ENCODE data around the gene DNMBP.
"Not testable (repeated sequence)": the region's sequence is repeated elsewhere in the genome, so short reads cannot be mapped to it uniquely, and the experiment has no call there.

DNMBP gene

DNA sequence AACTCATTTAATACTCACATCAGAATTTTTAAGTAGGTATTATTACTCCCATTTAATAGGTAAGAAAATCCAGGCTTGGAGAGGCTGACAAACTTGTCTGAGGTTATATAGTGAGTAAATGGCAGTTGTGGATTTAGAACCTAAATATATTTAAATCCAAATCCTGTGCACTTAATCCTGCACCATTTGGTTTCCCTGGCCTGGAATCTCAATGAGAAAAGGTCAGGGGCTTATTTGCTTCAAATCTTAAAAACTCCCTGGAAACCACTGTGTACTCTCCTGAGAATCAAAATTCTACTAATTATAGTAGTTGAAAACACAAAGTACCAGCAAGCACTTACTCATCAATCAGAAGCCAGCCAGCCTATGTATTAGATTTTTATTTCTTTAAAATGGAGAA, 97.7 kb downstream of the DNMBP start:
- no peak for DNase-seq

DNA sequence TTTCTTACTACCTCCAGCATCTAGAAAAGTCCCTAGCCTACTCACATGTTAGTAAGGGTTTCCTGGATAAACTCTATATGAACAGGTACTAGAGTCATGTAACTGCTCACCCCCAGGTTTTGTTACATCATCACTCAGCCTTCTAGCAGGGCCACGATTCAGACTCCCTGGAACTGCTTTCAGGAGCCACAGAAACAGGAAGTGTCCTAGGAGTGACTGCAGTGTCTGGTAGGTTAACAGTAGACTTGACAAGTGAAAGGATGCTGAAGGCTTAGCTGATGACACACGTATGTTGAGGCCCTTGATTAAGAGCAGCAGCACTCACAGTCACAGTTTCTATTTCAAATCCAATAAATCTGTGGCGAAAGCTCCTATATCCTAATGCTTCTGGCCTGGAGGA, 101.2 kb downstream of the DNMBP start:
- DNase-seq = no peak

DNA sequence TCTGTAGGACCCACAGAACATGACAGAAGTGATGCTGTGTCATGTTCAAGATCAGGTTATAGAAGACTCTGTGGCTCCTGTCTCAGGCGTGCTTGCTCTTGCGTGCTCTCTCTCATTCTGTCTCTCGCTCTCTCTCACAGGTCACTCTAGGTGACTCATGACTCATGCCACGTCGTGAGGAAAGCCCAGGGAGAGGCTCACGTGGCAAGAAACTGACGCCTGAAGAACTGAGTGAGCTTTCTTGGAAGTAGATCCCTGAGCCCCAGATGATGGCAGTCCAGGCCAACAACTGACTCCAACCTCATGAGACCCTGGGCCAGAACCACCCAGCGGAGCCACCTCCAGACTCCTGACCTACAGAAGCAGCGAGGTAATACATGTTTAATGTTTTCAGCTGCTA, 103.3 kb downstream of the DNMBP start:
- no peak for DNase-seq

DNA sequence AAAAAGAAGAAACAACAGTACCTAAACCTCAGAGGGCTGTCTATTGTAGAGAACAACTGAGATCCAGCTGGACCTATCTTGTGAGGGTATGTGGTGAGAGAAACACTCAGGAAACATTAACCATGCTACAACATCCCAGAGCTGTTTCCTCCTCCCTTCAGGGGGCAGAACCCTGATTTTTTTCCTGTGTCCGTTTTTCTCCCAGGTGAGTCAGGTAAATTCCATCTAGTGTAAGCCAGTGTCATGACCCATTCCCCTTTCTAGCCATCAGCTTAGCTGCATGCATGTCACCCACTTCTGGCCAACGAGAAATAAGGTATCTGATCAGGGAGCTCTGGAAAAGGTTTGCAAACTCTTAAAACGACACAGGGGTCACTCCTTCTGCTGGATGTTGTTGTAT, 103.8 kb downstream of the DNMBP start:
- DNase-seq = no peak

DNA sequence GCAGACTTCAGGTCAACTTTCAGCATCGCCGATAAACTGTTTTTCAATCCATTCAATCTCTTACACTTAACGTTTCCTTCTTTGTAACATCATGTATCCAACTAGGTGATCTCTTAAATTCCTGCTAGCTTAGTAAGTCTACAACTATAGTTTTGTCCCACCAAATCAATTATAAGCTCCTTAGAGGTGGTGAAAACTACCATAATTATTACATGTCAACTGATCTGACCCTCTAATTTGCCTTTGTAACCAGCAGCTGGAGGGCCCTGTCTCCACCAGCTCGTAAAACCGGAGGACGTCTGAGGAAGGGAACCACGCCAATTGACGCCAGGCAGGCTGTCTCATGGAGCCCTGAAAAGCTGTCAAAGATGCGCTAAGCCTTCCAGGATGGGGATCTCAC, 113.9 kb downstream of the DNMBP start:
- DNase-seq = no peak

DNA sequence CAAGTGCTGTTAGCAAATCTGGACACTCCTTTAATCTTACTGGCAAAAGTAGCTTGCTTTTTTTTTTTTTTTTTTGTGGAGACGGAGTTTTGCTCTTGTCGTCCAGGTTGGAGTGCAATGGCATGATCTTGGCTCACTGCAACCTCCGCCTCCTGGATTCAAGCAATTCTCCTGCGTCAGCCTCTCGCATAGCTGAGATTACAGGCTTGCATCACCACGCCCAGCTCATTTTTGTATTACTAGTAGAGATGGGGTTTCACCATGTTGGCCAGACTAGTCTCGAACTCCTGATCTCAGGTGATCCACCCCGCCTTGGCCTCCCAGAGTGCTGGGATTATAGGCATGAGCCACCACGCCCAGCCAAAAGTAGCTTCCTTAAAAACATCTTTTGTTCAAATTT, 114.7 kb downstream of the DNMBP start:
- not testable (repeated sequence) for DNase-seq

DNA sequence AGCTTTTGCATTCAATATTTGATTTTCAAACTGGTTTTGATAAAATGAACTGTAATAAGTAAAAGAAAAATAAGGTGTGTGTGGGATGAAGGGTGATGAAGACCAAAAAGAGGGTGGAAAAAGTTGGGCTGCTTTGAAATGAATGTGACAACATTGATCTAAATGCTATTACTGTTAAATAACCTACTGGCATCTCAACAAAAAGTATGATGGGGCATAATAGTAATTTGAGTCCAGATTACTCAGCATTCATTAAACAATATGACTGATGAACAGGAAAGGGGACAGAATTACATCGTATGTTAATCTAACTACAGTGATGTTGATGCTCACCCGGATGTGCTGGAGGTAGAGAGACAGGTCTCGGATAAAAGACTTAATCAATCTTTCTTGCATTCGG, 115.1 kb downstream of the DNMBP start:
- DNase-seq = no peak

DNA sequence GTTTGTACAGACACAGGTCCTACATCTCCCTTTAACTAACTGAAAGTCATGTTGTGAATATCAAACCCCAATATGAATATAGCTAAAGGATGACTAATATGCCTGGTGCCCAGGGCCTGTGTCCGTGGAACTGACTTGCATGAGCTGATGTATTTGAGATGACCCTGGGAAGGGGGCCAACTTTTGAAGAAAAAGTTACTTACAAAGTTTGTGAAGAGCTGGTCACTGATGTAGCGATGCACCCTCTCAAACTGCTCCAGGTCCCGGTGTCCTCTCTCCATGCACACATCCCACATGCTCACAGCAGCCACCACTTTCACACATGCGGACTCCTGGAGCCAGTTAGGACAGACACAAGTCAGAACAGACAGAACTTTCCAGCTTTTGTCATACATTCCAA, 121.1 kb downstream of the DNMBP start:
- no peak for DNase-seq

DNA sequence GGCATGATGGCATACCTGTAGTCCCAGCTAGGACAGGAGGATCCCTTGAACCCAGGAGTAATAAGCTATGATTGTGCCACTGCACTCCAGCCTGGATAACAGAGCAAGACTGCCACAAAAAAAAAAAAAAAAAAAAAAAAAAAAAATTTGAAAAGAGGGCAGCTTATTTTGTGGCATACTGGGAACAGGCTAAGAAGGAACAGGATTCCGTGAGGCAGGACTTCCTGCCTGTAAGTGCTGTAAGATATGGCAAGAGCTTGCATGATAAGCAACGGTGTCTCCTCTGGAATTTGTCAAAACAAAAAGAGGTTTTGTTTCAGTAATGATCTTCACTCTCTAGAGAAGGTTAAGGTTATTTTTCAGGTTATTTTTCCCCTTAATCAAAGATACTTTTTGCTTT, 126.2 kb downstream of the DNMBP start:
- no peak for DNase-seq

DNA sequence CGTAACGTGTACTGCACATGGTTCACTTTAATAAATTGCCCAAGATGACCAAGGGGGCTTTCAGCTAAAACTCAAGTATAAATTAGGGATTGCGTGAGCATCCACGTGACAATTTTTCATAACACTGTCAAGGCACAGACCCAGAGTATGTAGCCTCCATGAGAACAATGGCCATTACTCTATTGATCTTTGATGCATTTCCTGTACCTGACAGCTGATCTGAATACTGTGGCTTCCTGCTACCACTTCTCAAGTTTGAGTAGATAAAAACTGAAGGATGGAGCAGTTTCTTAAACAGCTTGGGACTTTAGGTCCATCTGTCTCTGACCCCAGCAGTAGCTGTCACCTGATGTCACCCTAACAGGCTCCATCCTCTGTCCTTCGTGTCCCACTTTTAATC, 128.4 kb downstream of the DNMBP start:
- DNase-seq = no peak

DNA sequence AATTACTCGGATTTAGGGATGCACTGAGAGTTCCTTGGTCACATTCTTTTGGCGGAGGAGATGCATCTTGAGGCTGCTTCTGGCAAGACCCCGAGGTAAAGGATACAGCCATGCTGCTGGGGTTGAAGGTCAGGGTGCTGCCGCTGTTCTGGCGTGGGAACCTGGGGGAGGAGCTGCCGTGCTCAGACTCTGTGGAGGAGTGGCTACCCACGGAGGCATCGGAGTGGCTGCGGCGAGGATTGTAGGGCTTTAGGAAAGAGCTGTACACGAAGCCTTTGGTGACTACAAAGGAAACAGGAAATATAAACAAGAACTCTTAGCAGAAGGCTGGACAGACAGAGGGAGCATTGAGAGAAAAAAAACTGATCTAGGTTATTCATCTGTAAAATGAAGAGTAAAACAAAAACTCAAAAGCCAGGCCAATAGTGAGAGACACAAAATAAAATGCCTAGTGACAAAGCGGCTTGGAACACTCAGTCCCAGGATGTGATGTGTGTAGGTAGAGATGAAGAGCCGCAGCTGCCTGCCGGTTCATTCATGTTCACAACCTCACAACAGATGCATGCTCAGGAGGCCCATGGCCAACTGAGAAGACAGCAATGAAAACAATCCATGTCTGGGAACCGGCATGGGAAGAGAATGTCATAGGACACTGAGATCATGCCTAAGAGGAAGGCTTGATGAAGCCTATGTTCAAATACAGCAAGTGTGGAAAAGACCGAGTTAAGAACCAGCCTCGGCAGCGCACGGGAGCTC, 129.5 kb downstream of the DNMBP start:
- DNase-seq = no peak

DNA sequence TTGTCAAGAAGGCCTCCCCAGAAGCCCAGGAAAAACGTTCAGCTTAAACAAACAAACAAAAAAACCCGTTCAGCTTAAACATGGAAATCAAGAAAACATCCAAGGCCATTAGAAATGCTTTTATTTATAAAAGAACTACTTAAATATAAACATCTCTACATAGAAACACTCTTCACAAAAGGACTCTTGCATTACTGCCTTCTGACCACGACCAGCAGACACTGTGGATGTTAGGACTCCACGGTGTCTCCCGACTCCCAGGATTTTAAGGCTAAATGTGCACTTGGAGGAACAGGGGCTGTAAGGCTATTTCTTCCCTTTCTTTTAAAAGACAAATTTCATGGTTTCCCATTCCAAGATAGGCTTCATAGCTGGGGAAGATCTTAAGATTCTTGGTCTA, 134.3 kb downstream of the DNMBP start:
- no peak for DNase-seq

DNA sequence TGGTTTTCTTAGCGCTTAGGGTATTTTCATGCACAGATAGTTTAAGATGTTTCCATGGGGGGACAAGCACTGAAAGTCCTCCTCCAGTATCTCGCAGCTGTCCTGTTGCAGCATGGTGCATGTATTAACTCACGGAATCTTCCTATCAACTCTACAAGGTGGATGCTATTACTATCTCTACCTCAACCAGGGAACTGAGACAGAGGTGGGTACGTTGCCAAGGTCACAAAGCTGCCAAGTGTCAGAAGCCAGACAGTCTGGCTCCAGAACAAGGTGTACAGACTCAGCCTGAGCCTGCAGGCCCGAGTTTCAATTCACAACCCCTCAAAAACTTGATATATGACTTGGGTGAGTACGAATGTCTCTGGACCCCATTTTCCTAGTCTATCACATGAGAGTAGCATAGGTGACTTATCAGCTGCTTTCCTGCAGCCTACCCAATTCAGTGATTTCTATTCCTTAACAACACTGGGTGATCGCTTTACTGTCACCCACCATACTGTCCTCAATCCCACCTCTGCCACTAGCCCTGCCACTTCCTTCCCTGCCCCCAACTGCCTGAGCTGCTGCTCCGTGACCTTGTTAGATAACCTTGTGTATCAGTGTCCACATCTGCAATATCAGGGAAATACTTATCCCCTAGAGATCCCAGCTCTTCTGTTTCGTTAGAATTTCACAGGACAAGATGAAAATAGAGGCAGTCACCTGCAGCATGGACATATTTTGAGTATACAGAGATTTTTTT, 135.2 kb downstream of the DNMBP start:
- no peak for DNase-seq

DNA sequence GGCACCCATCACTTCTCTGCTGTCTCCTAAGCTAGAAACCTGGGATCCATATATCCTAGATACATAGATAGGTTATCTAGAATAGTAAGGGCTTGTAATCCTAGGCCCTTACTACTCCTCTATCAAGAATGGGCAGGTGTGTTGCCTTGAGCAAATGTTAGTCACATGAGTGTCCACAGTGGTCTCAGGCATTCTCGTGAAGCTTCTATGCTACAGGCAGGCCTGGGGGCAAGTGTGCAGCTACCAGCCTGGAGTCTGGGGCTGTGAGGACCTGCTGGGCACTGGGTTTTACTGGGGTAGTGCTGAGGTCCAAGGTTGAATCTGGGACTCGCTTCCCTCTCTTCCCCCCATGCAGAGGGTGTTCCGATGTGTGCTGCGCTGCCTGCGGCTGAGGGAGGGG, 135.9 kb downstream of the DNMBP start:
- no peak for DNase-seq

DNA sequence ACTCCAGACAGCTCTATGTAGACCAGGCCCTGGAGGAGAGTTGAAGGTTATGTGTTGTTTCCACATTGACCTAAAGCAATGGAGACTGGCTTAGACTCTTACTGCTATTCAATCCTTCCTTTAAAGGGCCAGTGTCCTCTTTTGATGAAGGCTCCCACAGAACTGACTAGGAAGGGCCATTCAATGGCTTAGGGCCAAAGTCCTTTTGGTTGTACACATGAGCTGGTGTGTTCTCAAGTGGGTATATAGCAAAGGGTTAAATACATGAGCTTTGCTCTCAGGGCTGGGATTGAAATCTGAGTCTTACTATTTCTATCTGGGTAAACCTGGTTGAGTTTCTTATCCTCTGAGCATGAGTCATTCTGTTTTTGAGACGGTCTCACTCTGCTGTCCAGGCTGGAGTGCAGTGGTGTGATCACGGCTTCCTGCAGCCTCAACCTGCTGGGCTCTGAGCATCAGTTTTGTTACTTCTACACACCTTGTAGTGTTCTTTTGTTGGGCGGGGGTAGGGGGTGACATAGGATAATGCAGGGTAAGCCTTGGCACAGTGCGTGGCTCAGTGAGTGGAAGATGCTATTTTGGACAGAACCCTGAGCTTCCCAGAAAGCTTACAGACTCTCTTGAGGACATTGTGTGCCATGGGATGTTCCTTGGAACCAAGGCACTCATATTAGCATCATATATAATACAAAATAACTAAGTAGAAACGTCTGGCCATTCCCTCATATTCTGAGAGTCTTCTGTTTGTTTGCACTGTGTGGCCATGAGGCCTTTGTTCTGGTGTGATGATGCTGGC, 137.2 kb downstream of the DNMBP start:
- DNase-seq = no peak

DNA sequence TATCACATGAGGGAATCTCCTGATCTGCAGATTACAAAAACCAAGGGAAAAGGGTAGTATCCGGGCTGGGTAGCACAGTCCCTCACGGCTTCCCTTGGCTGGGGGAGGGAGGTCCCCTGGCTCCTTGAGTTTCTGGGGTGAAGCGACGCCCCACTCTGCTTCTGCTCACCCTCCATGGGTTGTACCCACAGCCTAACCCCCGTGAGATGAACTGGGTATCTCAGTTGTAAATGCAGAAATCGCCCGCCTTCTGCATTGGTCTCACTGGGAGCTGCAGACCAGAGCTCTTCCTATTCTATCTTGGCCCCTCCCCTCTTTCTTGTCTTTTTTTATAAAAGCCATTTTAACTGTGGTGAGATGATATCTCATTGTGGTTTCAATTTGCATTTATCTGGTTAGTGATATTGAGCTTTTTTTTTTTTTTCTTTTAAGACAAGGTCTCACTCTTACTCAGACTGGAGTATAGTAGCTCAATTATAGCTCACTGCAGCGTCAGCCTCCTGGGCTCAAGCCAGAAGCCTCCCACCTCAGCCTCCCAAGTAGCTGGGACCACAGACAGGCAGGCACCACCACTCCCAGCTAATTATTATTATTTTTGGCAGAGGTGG, 139.5 kb downstream of the DNMBP start:
- no peak for DNase-seq

DNA sequence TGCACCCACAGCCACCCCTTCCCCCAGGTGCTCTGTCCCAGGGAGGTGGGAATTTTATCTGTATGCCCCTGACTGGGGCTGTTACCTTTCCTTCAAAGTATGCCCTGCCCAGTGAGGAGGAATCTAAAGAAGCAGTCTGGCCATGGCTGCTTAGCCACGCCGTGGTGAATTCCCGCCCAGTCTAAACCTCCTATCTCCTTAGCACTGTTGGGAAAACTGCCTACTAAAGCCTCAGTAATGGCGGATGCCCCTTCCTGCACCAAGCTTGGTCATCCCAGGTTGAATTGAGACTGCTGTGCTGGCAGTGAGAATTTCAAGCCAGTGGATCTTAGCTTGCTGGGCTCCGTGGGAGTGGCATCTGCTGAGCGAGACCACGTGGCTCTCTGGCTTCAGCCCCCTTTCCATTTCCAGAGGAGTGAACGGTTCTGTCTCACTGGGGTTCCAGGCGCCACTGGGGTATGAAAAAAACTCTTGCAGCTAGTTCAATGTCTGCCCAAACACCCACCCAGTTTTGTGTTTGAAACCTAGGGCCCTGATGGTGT, 140.1 kb downstream of the DNMBP start:
- no peak for DNase-seq

DNA sequence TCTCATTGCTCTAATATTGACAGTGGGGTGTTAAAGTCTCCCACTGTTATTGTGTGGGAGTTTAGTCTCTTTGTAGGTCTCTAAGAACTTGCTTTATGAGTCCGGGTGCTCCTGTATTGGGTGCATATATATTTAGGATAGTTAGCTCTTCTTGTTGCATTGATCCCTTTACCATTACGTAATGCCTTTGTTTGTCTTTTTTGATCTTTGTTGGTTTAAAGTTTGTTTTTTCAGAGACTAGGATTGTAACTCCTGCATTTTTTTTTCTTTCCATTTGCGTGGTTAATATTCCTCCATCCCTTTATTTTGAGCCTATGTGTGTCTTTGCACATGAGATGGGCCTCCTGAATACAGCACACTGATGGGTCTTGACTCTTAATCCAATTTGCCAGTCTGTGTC, 142.5 kb downstream of the DNMBP start:
- DNase-seq = not testable (repeated sequence)

DNA sequence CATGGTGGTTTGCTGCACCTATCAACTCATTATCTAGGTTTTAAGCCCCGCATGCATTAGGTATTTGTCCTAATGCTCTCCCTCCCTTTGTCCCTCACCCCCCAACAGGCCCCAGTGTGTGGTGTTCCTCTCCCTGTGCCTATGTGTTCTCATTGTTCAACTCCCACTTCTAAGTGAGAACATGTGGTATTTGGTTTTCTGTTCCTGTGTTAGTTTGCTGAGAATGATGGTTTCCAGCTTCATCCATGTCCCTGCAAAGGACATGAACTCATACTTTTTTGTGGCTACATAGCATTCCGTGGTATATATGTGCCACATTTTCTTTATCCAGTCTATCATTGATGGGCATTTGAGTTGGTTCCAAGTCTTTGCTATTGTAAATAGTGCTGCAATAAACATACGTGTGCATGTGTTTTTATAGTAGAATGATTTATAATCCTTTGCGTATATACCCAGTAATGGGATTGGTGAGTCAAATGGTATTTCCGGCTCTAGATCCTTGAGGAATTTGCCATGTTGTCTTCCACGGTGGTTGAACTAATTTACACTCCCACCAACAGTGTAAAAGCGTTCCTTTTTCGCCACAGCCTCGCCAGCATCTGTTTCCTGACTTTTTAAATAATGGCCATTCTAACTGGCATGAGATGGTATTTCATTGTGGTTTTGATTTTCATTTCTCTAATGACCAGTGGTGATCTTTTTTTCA, 146.1 kb downstream of the DNMBP start:
- not testable (repeated sequence) for DNase-seq

DNA sequence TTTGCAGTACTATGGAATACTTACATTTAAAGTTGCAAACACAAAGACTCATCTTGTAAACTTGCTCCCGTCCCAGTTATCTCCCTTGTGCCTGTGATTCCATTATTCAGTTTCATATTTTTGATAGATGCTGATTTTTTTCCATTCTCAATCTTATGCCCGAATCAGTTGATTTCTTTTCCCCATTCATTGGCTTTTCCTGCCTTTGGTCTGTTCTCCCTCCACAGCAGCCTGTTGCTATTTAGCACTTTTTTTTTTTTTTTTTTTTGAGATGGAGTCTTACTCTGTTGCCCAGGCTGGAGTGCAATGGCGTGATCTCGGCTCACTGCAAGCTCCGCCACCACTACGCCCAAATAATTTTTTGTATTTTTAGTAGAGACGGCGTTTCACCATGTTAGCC, 149.3 kb downstream of the DNMBP start:
- no peak for DNase-seq

DNA sequence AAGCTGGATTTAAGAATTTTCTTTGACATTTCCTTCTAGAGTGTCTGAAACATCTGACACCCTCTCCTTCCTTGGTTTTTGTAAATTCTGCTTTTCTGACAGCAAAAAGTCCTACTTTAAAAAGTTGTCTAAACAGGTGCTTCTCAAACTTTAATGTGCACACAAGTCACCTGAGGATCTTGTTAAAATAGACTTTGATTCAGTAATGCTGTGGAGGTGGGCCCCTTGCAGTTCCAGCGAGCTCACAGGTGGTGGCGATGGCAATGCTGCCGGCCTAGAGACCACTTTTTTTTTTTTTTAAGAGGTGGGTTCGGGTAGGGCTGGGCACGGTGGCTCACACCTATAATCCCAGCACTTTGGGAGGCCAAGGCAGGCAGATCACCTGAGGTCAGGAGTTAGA, 150.2 kb downstream of the DNMBP start:
- no peak for DNase-seq

DNA sequence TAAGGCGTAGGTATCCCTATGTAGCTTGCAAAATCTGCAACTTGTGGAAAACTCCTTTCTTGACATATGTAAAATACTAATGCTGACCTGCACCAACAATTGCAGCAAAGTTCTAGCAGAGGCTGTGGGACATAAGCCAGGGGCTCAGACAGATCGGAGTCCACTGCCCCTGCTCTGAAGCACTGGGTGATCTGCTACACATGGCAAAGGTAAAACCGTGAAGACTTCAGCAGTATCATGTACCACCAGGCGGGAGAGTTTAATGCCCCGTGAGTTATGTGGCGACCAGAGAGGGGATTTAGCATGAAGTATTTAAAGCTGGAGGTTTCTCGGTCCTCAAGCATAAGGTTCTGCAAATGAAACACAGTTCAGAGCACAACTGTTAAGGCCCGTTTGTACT, 150.9 kb downstream of the DNMBP start:
- DNase-seq = no peak
